Panc1 (cell line): Measurements from ENCODE around the gene STON1.

Experiments
- CTCF ChIP-seq: fragments of 450-650 bp; IDR thresholded peaks from 2 replicates; pipeline ENCODE4 v1.5.1; 2017; ENCODE audit warnings: mild to moderate bottlenecking
- TCF7L2 ChIP-seq: IDR thresholded peaks from 2 replicates; pipeline ENCODE4 v1.6.1; 2011; ENCODE audit warnings: mild to moderate bottlenecking, low read depth, low read length, inconsistent platforms
- TF ChIP-seq, protein P1 (sequence below), 2 experiments: IDR thresholded peaks; 2 replicates each; pipeline ENCODE4 v1.6.1; 2011 to 2012; ENCODE audit warnings: low read depth in 2 of 2, control low read depth in 1 of 2, low read length in 1 of 2, mild to moderate bottlenecking in 1 of 2, moderate library complexity in 1 of 2; ENCODE audit not compliant: insufficient read depth in 1 of 2

GRCh38 chr2:48572816-48573215 lies 42.9 kb downstream of the STON1 start:
- TF ChIP-seq TCF7L2 (no peak), CTCF (no peak)
- TF ChIP-seq, protein P1, sequence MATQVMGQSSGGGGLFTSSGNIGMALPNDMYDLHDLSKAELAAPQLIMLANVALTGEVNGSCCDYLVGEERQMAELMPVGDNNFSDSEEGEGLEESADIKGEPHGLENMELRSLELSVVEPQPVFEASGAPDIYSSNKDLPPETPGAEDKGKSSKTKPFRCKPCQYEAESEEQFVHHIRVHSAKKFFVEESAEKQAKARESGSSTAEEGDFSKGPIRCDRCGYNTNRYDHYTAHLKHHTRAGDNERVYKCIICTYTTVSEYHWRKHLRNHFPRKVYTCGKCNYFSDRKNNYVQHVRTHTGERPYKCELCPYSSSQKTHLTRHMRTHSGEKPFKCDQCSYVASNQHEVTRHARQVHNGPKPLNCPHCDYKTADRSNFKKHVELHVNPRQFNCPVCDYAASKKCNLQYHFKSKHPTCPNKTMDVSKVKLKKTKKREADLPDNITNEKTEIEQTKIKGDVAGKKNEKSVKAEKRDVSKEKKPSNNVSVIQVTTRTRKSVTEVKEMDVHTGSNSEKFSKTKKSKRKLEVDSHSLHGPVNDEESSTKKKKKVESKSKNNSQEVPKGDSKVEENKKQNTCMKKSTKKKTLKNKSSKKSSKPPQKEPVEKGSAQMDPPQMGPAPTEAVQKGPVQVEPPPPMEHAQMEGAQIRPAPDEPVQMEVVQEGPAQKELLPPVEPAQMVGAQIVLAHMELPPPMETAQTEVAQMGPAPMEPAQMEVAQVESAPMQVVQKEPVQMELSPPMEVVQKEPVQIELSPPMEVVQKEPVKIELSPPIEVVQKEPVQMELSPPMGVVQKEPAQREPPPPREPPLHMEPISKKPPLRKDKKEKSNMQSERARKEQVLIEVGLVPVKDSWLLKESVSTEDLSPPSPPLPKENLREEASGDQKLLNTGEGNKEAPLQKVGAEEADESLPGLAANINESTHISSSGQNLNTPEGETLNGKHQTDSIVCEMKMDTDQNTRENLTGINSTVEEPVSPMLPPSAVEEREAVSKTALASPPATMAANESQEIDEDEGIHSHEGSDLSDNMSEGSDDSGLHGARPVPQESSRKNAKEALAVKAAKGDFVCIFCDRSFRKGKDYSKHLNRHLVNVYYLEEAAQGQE (IDR thresholded peaks at IDR 0.05; ENCODE audit: insufficient read depth in 1 of 2, low read depth in 2 of 2, low read length in 1 of 2), result no peak
